Natural killer cell (primary cell): ENCODE data around the gene STK4. TPM values are rescaled to one million over a fixed set of nuclear protein-coding genes. Genes with fewer than 3 reads are reported as not detected.
A peak's percentile ranks its signal among the peaks of the same experiment; 100 is the strongest.

ENCODE experiments used
- ATAC-seq, 3 donors: fragments of 150-1000 bp in 2 of 3; fragments of 200-7000 bp in 1 of 3; cut with Tn5 transposase; 1 replicate in 1 of 3; 2 replicates in 2 of 3; pipeline ENCODE4 v1.10.0; 2021; ENCODE audit warnings: mild to moderate bottlenecking in 2 of 3, moderate library complexity in 2 of 3
- DNase-seq, 2 donors: peaks; one replicate each; pipeline versions ENCODE4 v3.0.0 to v3.0.0-alpha.2; 2013 to 2021; ENCODE audit warnings: mixed read lengths in 1 of 2
- H3K27ac ChIP-seq: one replicate; pipeline ENCODE4 v1.5.1; 2013; ENCODE audit warnings: mild to moderate bottlenecking, low read length
- H3K27me3 ChIP-seq: one replicate; pipeline ENCODE4 v1.6.1; 2013; ENCODE audit warnings: low read length; ENCODE audit not compliant: control insufficient read depth, insufficient read depth
- H3K36me3 ChIP-seq: one replicate; pipeline ENCODE4 v1.6.1; 2013; ENCODE audit warnings: low read length; ENCODE audit not compliant: control insufficient read depth, insufficient read depth
- H3K4me1 ChIP-seq: one replicate; pipeline ENCODE4 v1.6.1; 2013; ENCODE audit warnings: low read length; ENCODE audit not compliant: control insufficient read depth, insufficient read depth
- H3K4me3 ChIP-seq: one replicate; pipeline ENCODE4 v1.5.1; 2013; ENCODE audit warnings: low read length
- H3K9me3 ChIP-seq: one replicate; pipeline ENCODE4 v1.6.1; 2013; ENCODE audit warnings: low read length; ENCODE audit not compliant: control insufficient read depth, insufficient read depth
- H3K27ac Mint-ChIP-seq, 2 donors: one replicate each; pipeline ENCODE4 v1.8.0; 2022; ENCODE audit warnings: mild to moderate bottlenecking in 2 of 2, mixed read lengths in 2 of 2, moderate library complexity in 1 of 2
- H3K27me3 Mint-ChIP-seq, 2 donors: one replicate each; pipeline ENCODE4 v1.8.0; 2022; ENCODE audit warnings: low read depth in 2 of 2, mixed read lengths in 2 of 2
- H3K36me3 Mint-ChIP-seq: one replicate; pipeline ENCODE4 v1.8.0; 2022; ENCODE audit warnings: mixed read lengths
- H3K4me1 Mint-ChIP-seq, 2 donors: one replicate each; pipeline ENCODE4 v1.8.0; 2022; ENCODE audit warnings: mixed read lengths in 2 of 2
- H3K4me3 Mint-ChIP-seq: one replicate; pipeline ENCODE4 v1.8.0; 2022; ENCODE audit warnings: mild to moderate bottlenecking, moderate library complexity, mixed read lengths
- H3K9me3 Mint-ChIP-seq, 2 donors: one replicate each; pipeline ENCODE4 v1.8.0; 2022; ENCODE audit warnings: mixed read lengths in 2 of 2
- WGBS: methylation state at CpG from one replicate; pipeline ENCODE4 v1.1.7; 2013; ENCODE audit warnings: missing lambda C conversion rate; ENCODE audit not compliant: insufficient coverage; 5-methylcytosine and 5-hydroxymethylcytosine counted together
- intact Hi-C: fragments of 100-400 bp; cut with micrococcal nuclease; formaldehyde crosslinking; loops from one replicate; pipeline ENCODE4 v1.14.2; 2022
- total RNA-seq, 4 donors: library from RNA; stranded (reverse); fragments of 120-200 nt in 1 of 4; gene quantifications; one replicate each; pipeline versions ENCODE4 v1.2.3 to v1.2.4, GENCODE V29; 2013 to 2022
- TF ChIP-seq, protein P1 (sequence below): fragments of 200-600 bp; IDR thresholded peaks from one replicate; pipeline ENCODE4 v1.8.0; 2022; ENCODE audit warnings: antibody characterized with exemption

Gene STK4
- total RNA-seq, 3 donors from 2014 or later (not counting 1 experiment from before 2014, with no cell fraction given), result 351 to 394 (median 366) TPM

DNA sequence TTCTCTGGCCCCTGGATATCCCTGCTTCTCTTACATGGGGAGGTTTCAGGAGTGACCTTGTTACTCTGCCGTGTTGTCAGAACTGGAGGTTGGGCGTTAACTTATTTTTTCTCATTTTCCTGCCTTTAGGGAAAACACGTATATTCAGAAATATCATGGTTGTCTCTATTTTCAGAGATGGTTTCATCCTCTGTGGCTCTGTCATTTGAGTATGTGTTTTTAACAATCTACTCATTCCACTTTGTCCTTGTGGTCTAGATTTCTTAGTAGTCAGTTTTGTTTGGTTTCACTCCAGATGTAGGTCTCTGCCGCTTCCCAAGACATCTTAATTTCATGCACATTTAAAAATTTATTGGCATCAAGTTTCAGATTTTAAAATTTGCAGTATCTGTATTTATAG lies 88.7 kb downstream of the STK4 start:
- Mint-ChIP-seq H3K36me3 (peaks cover 21% of the 10 kb centered on the region), H3K27me3 (no peaks in the 10 kb centered on the region), H3K9me3 (no peaks in the 10 kb centered on the region), H3K4me1 (peaks cover 80 to 81% of the 10 kb centered on the region in 2 donors), H3K4me3 (no peak overlapping the region), H3K27ac (peak overlapping the region; percentile 71 to 76)
- intact Hi-C loops, result no loop called here
- Histone ChIP-seq H3K9me3 (no peaks in the 10 kb centered on the region), H3K27ac (no peak overlapping the region), H3K4me3 (no peak overlapping the region), H3K36me3 (peaks cover 49% of the 10 kb centered on the region), H3K4me1 (peaks cover 22% of the 10 kb centered on the region), H3K27me3 (no peaks in the 10 kb centered on the region)
- WGBS, result 87% methylated on average over 2 of the region's 4 CpGs
- DNase-seq (no peak), ATAC-seq (no peak)
- TF ChIP-seq, protein P1, sequence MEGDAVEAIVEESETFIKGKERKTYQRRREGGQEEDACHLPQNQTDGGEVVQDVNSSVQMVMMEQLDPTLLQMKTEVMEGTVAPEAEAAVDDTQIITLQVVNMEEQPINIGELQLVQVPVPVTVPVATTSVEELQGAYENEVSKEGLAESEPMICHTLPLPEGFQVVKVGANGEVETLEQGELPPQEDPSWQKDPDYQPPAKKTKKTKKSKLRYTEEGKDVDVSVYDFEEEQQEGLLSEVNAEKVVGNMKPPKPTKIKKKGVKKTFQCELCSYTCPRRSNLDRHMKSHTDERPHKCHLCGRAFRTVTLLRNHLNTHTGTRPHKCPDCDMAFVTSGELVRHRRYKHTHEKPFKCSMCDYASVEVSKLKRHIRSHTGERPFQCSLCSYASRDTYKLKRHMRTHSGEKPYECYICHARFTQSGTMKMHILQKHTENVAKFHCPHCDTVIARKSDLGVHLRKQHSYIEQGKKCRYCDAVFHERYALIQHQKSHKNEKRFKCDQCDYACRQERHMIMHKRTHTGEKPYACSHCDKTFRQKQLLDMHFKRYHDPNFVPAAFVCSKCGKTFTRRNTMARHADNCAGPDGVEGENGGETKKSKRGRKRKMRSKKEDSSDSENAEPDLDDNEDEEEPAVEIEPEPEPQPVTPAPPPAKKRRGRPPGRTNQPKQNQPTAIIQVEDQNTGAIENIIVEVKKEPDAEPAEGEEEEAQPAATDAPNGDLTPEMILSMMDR, result no peak

DNA sequence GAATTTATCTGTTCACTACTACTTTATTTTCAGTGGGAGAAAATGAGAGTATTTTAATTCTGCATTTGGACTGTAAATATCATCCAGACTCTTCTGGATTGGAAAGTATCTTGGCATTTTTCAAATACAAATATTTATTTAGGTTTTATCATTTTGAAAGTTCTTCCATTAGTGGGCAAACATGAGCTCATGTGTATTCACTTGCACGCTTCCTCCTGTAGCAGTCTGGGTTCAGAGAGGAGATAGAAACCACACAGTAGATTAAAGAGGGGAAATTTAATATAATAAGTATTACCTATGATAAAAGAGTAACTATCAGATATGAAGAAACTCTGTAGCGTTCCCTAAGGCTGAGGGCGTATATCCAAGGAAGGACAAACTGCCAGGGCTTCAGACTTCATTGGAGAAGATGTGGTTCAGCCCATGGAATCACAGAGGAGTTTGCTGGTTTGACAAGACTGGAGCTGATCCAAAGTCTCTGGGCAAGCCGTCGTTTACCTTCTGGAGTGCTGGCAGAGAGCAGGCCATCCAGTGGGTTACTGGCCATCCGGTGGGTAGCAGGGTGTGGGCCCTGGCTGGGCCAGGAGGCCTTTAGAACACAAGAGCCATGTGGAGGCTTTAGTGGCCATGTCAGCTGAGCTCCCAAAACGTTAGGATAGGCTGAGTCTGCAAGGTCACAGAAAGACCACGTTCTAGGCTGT lies 90.3 kb downstream of the STK4 start:
- peaks cover 21% of the 10 kb centered on the region for H3K36me3 Mint-ChIP-seq
- H3K27me3 Mint-ChIP-seq, result no peaks in the 10 kb centered on the region
- intact Hi-C loops, result no loop called here

GRCh38 chr20:45058168-45058850 lies 92.0 kb downstream of the STK4 start:
- Mint-ChIP-seq H3K9me3 (no peaks in the 10 kb centered on the region), H3K4me1 (peaks cover 73 to 81% of the 10 kb centered on the region in 2 donors), H3K36me3 (peaks cover 21% of the 10 kb centered on the region), H3K27me3 (no peaks in the 10 kb centered on the region), H3K4me3 (no peak overlapping the region), H3K27ac (peak overlapping the region; percentile 71 to 76)
- TF ChIP-seq, protein P1, result no peak
- intact Hi-C loops, result no loop called here
- ATAC-seq (no peak), DNase-seq (no peak)
- H3K36me3 ChIP-seq, result peaks cover 56% of the 10 kb centered on the region
- WGBS, result 71% methylated on average over 3 of the region's 4 CpGs
- no peaks in the 10 kb centered on the region for H3K27me3 ChIP-seq
- H3K4me1 ChIP-seq, result peaks cover 8% of the 10 kb centered on the region
- H3K4me3 ChIP-seq, result no peak overlapping the region
- H3K9me3 ChIP-seq, result no peaks in the 10 kb centered on the region
- no peak overlapping the region for H3K27ac ChIP-seq

More for the DNA sequence above, 90.3 kb downstream of the STK4 start:
- H3K9me3 ChIP-seq, result no peaks in the 10 kb centered on the region
- ATAC-seq, result no peak
- Mint-ChIP-seq H3K27ac (peak overlapping the region; percentile 71 to 76), H3K4me3 (no peak overlapping the region), H3K9me3 (no peaks in the 10 kb centered on the region), H3K4me1 (peaks cover 83 to 87% of the 10 kb centered on the region in 2 donors)
- peaks cover 20% of the 10 kb centered on the region for H3K4me1 ChIP-seq
- H3K4me3 ChIP-seq, result no peak overlapping the region
- no peaks in the 10 kb centered on the region for H3K27me3 ChIP-seq
- WGBS, result 86% methylated on average over 7 of the region's 8 CpGs
- TF ChIP-seq, protein P1, result no peak
- peaks cover 54% of the 10 kb centered on the region for H3K36me3 ChIP-seq
- DNase-seq, result no peak
- no peak overlapping the region for H3K27ac ChIP-seq
